ENCODE measurements around the gene EFCAB11. TPM values are rescaled to one million over a fixed set of nuclear protein-coding genes. Genes with fewer than 3 reads are reported as not detected.
"Not testable (repeated sequence)": the region's sequence is repeated elsewhere in the genome, so short reads cannot be mapped to it uniquely, and the experiment has no call there.

Gene EFCAB11
- total RNA-seq, 1 experiment from 2014 or later: 13.9 TPM

DNA sequence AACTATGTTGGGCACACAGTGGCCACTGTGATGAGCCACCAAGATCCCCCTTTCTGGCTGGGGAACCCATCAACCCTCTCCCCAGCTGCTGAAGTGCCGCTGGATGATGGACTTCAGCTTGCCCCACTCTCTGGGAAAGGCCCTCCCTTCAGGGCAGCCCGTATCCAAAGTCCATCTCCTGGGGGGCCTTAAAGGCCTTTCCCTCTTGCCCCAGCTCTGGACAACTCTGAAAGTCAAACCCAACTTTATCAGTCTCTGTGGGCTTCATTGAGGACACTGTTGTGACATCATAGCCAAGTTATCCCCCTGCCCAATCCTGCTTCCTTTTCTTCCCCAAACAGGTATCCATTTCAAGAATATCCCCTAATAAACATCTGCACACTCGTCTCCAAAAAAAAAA lies 61.1 kb downstream of the EFCAB11 start:
- in situ Hi-C loops (cut with HindIII; ENCODE audit: low pct_unique_long_range_greater_than_20kb, low sequenced_read_pairs); DNase-seq (ENCODE audit: low read depth): not testable (repeated sequence)

DNA sequence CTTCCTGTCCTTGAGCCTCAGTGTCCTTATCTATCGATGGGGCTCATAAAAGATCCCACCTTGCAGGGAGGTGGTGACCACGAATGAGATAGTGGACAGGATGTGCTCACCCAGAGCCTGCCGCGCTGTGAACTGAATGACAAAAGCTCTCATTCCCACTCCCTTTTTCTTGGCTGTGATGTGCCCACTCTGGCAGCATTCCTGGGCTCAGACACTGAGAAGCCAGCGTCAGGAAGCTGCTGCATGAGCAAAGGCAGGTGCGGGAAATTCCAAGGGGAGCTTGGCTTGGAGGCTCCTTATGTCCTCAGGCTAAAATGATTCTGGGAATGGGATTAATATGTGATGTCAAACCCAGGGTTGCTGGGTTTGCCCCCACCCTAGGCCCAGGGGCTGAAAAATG lies 61.6 kb downstream of the EFCAB11 start:
- in situ Hi-C loops (cut with HindIII; ENCODE audit: low pct_unique_long_range_greater_than_20kb, low sequenced_read_pairs): no loop called here
- no peak for DNase-seq (ENCODE audit: low read depth)

DNA sequence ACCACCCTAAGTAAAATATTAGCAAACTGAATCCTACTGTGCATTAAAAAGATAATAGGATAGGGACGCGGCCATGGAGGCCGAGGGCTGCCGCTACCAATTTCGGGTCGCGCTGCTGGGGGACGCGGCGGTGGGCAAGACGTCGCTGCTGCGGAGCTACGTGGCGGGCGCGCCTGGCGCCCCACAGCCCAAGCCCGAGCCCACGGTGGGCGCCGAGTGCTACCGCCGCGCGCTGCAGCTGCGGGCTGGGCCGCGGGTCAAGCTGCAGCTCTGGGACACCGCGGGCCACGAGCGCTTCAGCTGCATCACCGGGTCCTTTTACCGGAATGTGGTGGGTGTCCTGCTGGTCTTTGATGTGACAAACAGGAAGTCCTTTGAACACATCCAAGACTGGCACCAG lies 62.8 kb downstream of the EFCAB11 start:
- in situ Hi-C loops (cut with HindIII; ENCODE audit: low pct_unique_long_range_greater_than_20kb, low sequenced_read_pairs): not testable (repeated sequence)

DNA sequence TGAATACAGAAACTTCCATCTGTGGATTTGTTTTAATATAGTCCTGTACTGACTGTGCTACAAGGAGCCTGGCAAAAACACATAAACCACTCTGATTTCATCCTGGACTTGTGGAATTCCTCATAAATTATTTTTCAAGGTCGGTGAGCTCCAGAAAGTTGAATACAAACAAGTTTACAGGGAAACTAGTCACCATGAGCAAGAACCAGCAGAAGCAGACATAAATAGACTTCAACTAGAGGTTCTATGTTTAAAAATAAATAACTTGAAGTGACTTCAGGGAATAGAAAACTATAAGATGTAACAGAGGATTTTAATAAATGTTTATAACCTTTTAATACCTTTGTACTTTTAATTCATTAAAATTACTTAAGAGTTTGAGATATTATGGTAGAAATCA lies 63.5 kb downstream of the EFCAB11 start:
- no peak for DNase-seq (ENCODE audit: low read depth)
- in situ Hi-C loops (cut with HindIII; ENCODE audit: low pct_unique_long_range_greater_than_20kb, low sequenced_read_pairs): no loop called here

More for the DNA sequence above, 62.8 kb downstream of the EFCAB11 start:
- not testable (repeated sequence) for DNase-seq (ENCODE audit: low read depth)

DNA sequence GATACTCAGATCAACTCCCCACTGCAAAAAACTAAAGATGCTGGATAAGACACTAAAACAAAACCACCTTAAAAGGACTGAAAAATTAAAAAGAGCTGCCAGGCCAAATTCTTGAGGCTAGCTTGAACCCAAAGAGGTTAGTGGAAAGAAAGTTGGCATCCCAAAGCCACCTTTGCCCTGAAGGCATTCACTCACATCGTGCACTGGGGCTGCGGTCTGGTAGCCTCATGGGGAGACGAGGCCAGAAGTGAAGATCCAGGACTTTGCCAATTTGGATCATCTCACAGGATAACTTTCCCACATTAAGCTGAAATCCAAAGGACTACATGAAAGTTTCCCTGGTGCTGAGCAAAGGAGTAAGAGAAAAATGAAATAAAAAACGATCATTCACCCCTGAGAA lies 63.9 kb downstream of the EFCAB11 start:
- DNase-seq (ENCODE audit: low read depth): no peak
- in situ Hi-C loops (cut with HindIII; ENCODE audit: low pct_unique_long_range_greater_than_20kb, low sequenced_read_pairs): no loop called here

DNA sequence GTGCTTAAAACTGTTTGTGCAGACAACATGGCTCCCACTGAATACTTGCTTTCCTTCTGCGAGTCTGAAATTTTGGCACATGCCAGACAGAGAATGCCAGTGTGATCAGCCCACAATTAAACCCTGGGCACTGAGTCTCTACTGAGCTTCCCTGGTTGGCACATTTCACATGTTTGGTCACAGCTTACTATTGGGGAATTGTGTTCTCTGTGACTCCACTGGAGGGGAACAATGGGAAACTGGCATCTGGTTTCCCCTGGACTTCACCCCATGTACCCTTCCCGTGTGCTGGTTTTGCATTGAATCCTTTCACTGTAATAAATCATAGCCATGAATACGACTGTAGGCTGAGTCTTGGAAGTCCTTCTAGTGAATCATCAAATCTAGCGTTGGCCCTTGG lies 64.9 kb downstream of the EFCAB11 start:
- in situ Hi-C loops (cut with HindIII; ENCODE audit: low pct_unique_long_range_greater_than_20kb, low sequenced_read_pairs): no loop called here
- DNase-seq (ENCODE audit: low read depth): no peak

DNA sequence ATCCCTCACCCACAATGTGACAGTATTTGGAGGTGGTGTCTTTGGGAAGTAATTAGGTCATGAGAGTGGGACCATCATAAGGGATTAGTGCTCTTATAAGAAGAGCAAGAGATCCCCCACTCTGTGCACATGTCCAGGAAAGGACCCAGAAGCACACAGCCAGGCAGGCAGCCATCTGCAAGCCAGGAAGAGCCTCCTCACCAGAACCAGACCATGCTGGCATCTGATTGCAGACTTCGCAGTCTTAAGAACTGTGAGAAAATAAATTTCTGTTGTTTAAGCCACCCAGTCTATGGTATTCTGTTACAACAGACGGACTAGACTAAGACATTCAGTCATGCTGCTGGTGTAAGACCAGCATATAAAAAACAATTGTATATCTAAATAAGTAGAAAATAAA lies 69.8 kb downstream of the EFCAB11 start:
- in situ Hi-C loops (cut with HindIII; ENCODE audit: low pct_unique_long_range_greater_than_20kb, low sequenced_read_pairs): no loop called here
- no peak for DNase-seq (ENCODE audit: low read depth)

DNA sequence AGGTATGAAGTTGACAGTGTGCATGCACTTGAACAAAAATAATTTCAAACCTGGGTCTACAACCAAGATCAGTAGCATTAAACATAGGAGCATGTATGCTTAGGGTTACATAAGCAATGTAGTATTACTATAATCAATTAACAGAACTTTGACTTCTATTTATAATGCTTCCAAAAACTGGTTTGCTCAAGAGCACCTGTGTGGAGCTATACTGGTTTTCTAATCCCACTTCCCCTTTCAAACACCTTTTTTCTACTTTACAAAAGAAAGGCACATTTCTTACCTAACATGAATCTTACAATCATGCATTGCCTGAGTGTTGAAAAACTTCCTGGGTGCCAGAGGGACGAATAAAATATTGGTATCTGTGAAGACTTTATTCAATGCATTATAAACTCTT lies 72.7 kb downstream of the EFCAB11 start:
- in situ Hi-C loops (cut with HindIII; ENCODE audit: low pct_unique_long_range_greater_than_20kb, low sequenced_read_pairs): no loop called here
- no peak for DNase-seq (ENCODE audit: low read depth)

DNA sequence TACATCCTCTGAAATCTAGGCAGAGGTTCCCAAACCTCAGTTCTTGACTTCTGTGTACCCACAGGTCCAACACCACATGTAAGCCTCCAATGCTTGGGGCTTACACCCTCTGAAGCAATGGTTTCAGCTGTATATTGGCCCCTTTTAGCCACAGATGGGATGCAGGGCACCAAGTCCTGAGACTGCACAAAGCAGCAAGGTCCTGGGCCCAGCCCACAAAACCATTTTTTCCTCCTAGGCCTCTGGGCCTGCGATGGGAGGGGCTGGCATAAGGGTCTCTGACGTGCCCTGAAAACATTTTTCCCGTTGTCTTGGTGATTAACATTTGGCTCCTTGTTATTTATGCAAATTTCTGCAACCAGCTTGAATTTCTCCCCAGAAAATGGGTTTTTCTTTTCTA lies 80.4 kb downstream of the EFCAB11 start:
- DNase-seq (ENCODE audit: low read depth); in situ Hi-C loops (cut with HindIII; ENCODE audit: low pct_unique_long_range_greater_than_20kb, low sequenced_read_pairs): not testable (repeated sequence)

DNA sequence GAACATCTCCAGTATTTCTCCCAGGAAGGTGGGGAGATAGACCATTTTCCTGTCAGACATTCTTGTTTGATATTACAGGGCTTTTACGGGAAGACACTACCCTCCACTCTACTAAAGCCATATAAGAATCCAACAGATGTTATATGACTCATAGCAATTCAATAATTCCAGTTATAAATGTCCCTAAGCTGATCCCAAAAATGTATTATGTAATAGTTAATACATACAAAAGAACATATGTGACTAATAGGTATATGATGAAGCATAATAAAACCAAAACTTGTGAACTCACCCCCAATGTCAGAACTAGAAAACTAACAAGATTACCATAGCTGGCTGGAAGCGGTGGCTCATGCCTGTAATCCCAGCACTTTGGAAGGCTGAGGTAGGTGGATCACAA lies 84.2 kb downstream of the EFCAB11 start:
- in situ Hi-C loops (cut with HindIII; ENCODE audit: low pct_unique_long_range_greater_than_20kb, low sequenced_read_pairs): no loop called here
- no peak for DNase-seq (ENCODE audit: low read depth)

DNA sequence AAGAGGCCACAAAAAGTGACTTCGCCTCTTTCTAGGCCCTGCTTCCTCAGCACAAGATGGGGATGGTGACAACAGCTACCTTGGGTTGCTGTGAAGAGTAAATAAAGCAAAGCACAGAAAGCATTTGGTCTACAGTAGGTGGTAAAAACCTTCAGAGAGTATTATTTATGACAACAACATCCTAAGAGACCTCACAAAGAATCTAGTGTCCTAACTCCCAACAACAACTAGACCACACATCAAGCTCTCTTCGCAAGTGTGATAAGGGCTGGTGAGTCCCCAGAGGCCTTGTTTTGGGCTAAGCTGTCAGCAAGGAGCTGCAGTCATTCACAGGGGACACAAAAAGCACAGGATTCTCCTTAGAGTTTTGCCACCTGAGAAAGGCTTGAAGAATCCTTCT lies 84.9 kb downstream of the EFCAB11 start:
- in situ Hi-C loops (cut with HindIII; ENCODE audit: low pct_unique_long_range_greater_than_20kb, low sequenced_read_pairs): no loop called here
- DNase-seq (ENCODE audit: low read depth): no peak

DNA sequence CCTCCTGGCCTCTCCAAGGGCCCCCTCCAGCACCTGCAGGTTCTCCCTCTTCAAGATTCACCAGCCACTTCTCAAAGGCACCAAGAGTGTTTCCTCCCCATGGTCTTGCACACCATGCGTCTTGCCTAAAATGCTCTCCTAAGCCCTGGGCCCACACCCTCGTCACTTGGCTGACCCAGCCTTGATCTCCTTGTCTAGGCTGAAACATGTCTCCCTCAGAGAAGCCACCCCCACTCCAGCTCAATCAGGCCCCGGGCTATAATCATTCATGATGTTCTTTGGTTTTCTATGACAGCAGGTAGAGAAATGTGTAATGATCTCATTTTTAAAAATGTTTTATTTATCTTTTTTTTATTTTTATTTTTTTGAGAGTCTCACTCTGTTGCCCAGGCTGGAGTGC lies 88.1 kb downstream of the EFCAB11 start:
- DNase-seq (ENCODE audit: low read depth): no peak
- in situ Hi-C loops (cut with HindIII; ENCODE audit: low pct_unique_long_range_greater_than_20kb, low sequenced_read_pairs): no loop called here

DNA sequence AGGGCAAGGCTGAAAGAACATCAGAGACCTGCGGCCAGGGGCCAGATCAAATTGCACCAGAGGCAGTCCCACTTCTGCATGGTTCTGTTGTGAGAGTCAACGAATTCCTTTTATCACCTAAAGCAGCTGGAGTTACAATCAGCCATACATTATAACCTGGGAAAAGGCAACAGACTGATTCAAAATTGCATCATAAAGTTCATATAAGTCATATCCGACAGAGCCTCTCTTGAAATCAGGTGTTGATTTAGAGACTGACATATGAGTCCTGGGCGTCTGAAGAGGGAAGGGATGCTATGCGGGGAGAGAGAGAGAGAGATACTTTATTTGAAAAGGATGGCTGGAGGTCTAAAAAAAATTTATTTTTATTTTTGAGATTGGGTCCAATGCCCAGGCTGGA lies 89.4 kb downstream of the EFCAB11 start:
- in situ Hi-C loops (cut with HindIII; ENCODE audit: low pct_unique_long_range_greater_than_20kb, low sequenced_read_pairs): no loop called here
- DNase-seq (ENCODE audit: low read depth): no peak

DNA sequence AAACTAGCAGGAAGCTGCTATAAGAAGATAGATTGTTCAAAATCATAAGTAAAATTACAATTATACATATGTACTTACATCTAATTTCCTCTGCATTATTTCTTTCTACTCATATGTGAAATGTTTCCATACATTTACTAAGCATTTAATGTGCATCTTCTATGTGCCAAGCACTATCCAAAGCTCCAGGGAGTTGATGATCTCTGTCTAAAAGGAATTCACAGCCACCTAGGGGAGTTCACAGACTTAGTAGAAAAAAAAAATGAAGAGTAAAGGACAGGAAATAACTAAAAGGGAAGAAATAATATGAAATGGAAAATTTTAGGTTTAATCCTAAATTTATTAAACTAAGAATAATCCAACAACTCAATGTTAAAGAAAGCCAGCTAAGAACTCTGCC lies 91.7 kb downstream of the EFCAB11 start:
- in situ Hi-C loops (cut with HindIII; ENCODE audit: low pct_unique_long_range_greater_than_20kb, low sequenced_read_pairs): no loop called here
- DNase-seq (ENCODE audit: low read depth): no peak

DNA sequence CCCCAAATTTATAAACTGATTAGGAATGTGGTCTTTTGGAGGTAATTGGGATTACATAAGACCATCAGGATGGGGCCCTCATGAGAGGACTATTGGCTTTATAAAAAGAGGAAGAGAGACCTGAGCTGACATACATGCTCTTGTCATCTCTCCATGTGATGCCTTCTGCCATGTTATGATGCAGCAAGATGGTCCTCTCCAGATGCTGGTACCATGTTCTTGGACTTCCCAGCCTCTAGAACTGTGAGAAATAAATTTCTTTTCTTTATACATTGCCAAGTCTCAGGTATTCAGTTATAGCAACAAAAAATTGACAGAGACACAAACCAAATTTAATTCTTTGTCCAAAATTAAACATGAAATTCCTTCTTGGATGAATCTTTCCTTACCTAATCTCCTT lies 92.9 kb downstream of the EFCAB11 start:
- DNase-seq (ENCODE audit: low read depth): no peak
- in situ Hi-C loops (cut with HindIII; ENCODE audit: low pct_unique_long_range_greater_than_20kb, low sequenced_read_pairs): no loop called here

DNA sequence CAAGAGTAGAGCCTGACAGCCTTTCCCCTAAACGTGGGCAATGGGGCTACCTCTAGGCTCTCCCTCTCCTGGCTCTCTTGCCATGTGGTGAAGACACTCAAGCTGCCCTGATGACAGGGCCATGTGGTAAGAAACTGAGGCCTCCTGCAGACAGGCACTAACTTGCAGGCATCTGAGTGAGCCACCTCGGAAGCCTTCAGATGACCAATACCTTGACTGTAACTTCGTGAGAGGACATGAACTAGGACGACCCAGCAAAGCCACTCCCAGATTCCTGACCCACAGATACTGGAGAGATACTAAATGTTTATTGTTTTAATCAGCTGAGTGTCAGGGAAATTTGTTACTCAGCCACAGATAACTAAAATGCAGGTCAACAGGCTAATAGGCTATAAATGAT lies 96.4 kb downstream of the EFCAB11 start:
- no peak for DNase-seq (ENCODE audit: low read depth)
- in situ Hi-C loops (cut with HindIII; ENCODE audit: low pct_unique_long_range_greater_than_20kb, low sequenced_read_pairs): no loop called here

DNA sequence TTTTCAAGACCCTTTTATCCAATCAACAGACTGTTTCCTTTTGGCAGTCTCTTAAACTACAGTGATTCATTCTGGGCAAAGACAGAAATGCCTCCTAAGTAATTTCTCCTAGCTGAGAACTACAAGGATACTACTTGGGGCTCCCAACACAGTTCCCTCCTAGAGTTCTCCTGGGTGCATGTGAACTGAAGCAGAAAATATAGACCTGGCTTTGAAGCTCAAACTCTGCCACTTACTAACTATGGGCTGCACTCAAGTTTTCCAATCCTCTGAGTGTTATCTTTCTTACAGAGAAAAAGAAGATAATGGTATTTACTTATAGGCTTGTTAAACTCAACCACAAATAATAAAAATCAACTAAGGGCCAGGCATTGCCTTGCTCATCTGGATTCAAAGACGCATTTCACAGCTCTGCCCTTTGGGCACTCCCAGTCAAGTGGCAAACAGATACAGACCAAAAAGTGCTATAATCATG lies 97.6 kb downstream of the EFCAB11 start:
- no peak for DNase-seq (ENCODE audit: low read depth)
- in situ Hi-C loops (cut with HindIII; ENCODE audit: low pct_unique_long_range_greater_than_20kb, low sequenced_read_pairs): no loop called here

DNA sequence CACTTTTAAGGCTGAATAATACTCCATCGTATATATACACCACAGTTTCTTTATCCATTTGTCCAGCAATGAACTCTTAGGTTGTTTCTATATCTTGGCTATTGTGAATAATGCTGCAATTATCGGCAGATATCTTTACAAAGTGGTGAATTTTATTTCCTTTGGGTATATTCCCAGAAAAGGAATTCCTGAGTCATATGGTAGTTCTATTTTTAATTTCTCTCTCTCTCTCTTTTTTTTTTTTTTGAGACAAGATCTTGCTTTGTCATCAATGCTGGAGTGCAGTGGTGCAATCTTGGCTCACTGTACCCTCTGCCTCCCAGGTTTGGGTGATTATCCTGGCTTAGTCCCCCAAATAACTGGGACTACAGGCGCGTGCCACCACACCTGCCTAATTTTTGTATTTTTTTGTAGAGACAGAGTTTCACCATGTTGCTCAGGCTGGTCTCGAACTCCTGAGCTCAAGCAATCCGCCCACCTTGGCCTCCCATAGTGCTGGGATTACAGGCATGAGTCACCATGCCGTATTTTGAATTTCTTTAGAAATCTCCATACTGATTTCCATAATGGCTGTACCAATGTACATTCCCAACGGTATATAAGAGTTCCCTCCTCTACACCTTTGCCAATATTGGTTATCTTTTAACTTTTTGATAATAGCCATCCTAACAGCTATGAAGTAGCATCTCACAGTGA lies 98.4 kb downstream of the EFCAB11 start:
- in situ Hi-C loops (cut with HindIII; ENCODE audit: low pct_unique_long_range_greater_than_20kb, low sequenced_read_pairs): no loop called here
- no peak for DNase-seq (ENCODE audit: low read depth)

DNA sequence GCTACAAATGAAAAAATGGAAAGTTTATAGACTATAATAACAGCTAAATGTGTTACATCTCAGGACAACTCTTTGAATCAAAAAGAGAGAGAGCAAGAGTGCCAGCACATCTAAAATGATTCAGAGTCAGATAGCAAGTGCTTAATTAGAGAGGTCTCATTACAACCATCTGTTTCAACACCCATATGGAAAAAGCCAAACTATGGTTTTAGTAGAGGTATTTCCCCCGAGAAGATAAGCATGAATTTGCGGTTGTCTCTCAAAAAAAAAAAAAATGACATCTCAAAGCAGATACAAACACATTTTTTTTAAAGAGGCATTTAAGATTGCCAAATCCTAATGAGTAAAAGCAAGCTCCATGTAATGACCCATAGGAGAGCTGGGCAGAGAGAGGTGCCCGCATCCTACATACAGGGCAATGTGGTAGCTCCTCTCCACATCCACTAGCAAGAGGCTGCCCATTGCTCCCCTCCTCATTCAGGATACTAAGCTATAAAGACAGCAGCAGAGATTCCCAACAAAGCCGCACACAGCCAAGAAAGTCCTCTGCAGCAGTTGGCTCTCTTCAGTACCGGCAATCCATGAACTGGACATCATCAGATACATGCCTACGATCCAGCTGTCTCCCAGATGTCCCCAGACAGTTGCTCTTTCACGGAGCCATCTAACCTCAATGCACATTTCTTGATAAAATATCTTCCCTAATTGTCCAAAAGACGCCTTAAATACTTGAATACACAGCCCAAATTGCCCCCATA lies 100.4 kb downstream of the EFCAB11 start:
- DNase-seq (ENCODE audit: low read depth): no peak
- in situ Hi-C loops (cut with HindIII; ENCODE audit: low pct_unique_long_range_greater_than_20kb, low sequenced_read_pairs): no loop called here

DNA sequence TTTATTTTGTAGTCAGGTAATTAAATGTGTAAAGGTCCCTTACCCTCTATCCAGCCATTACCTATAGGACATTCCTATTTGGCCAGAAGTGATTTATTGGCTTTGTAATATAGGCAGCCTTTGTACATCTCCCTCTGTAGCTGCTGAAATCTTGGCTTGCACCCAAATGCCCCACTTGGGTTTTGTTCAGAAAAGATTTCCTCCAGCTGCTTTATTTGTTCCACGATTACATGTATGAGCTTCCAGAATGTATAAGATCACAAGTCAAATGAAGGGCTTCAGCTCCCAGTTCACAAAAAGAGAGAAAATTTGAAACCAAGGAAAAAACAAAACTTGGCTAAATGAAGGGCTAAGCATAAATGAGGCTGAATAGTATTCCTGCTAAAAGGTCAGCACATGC lies 103.4 kb downstream of the EFCAB11 start:
- no peak for DNase-seq (ENCODE audit: low read depth)
- in situ Hi-C loops (cut with HindIII; ENCODE audit: low pct_unique_long_range_greater_than_20kb, low sequenced_read_pairs): no loop called here

Measured in Caki2 (cell line).